Vagina (tissue), 2 donors: ENCODE measurements around the gene HSFX2.
"Not testable (repeated sequence)": the region's sequence is repeated elsewhere in the genome, so short reads cannot be mapped to it uniquely, and the experiment has no call there.

Source experiments
- POLR2A ChIP-seq, 2 donors: fragments of 450-650 bp; IDR thresholded peaks; one replicate each; pipeline ENCODE4 v1.6.1; 2017; ENCODE audit warnings: antibody characterized with exemption in 2 of 2, mild to moderate bottlenecking in 2 of 2, moderate library complexity in 2 of 2
- POLR2AphosphoS5 ChIP-seq, 2 donors: sonication (generic); formaldehyde crosslinking; IDR thresholded peaks; one replicate each; pipeline ENCODE4 v1.9.0; 2017; ENCODE audit warnings: antibody characterized with exemption in 2 of 2, mild to moderate bottlenecking in 2 of 2, low read depth in 1 of 2; ENCODE audit not compliant: insufficient read depth in 1 of 2
- TF ChIP-seq, protein P1 (sequence below), 3 experiments: fragments of 450-650 bp in 2 of 3; fragments of 200-600 bp in 1 of 3; sonication (generic) in 1 of 3; IDR thresholded peaks; one replicate each; pipeline ENCODE4 v1.5.1; 2017 to 2019; ENCODE audit warnings: antibody characterized with exemption in 3 of 3, mild to moderate bottlenecking in 2 of 3, moderate library complexity in 2 of 3

DNA sequence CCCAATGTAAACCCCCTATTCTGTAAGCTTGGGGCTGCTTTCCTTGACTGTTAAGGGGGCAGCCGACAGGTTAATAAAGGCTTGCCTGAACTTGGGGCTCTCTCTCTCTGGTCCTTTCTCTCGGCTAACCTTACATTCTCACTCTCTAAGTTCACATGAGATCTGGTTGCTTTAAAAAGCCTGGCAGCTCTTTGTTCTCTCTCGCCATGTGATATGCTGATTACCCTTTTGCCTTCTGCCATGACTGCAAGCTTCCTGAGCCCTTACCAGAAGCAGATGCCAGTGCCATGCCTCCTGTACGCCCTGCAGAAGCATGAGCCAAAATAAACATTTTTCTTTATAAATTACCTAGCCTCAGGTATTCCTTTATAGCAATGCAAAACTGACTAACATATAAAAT is 39.9 kb downstream of the HSFX2 start:
- TF ChIP-seq, protein P1, sequence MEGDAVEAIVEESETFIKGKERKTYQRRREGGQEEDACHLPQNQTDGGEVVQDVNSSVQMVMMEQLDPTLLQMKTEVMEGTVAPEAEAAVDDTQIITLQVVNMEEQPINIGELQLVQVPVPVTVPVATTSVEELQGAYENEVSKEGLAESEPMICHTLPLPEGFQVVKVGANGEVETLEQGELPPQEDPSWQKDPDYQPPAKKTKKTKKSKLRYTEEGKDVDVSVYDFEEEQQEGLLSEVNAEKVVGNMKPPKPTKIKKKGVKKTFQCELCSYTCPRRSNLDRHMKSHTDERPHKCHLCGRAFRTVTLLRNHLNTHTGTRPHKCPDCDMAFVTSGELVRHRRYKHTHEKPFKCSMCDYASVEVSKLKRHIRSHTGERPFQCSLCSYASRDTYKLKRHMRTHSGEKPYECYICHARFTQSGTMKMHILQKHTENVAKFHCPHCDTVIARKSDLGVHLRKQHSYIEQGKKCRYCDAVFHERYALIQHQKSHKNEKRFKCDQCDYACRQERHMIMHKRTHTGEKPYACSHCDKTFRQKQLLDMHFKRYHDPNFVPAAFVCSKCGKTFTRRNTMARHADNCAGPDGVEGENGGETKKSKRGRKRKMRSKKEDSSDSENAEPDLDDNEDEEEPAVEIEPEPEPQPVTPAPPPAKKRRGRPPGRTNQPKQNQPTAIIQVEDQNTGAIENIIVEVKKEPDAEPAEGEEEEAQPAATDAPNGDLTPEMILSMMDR (IDR thresholded peaks at IDR 0.05), result not testable (repeated sequence)
- not testable (repeated sequence) for TF ChIP-seq POLR2A (IDR thresholded peaks at IDR 0.05); POLR2AphosphoS5 (IDR thresholded peaks at IDR 0.05; ENCODE audit: insufficient read depth in 1 of 2, low read depth in 1 of 2)
